ENCODE measurements around the gene SLX4IP. TPM values are rescaled to one million over a fixed set of nuclear protein-coding genes. Genes with fewer than 3 reads are reported as not detected.
"Not testable (repeated sequence)": the region's sequence is repeated elsewhere in the genome, so short reads cannot be mapped to it uniquely, and the experiment has no call there.

SLX4IP gene
- total RNA-seq, 2 experiments from 2014 or later, result 1.6 to 1.8 TPM

DNA sequence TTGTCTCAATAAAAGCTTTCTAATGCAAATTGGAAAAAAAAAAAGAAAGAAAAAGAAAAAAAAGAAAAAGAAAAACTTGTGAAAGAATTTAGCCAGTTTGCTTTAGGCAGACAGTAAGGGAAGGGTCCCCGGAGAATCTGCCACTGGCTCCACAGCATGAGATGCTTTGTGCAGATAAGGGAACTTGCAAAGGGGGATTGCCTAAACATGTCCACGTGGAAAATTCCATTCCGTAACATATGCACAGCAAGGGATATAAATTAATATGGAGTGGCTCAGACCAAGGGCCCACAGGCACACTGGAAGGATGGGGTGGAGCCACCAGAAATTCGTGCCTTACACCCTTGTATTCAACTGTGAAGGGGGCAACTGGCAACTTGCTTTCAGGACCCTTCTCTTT, 46.5 kb upstream of the SLX4IP start:
- Mint-ChIP-seq H3K4me3 (no peak overlapping the region), H3K27ac (no peak overlapping the region), H3K36me3 (ENCODE audit: low read depth) (no peaks in the 10 kb centered on the region), H3K4me1 (ENCODE audit: low read depth) (no peaks in the 10 kb centered on the region), H3K9me3 (no peaks in the 10 kb centered on the region), H3K27me3 (no peaks in the 10 kb centered on the region)
- Histone ChIP-seq H3K27me3 (ENCODE audit: control insufficient read depth in 1 of 2, insufficient read depth in 2 of 2, low read length in 2 of 2) (no peaks in the 10 kb centered on the region), H3K27ac (ENCODE audit: low read depth in 1 of 2, low read length in 2 of 2) (no peak overlapping the region), H3K9me3 (ENCODE audit: control insufficient read depth in 1 of 2, insufficient read depth in 1 of 2, low read length in 2 of 2) (no peaks in the 10 kb centered on the region), H3K4me3 (ENCODE audit: low read length) (no peak overlapping the region), H3K4me1 (ENCODE audit: insufficient read depth, low read length) (no peaks in the 10 kb centered on the region), H3K36me3 (ENCODE audit: insufficient read depth, low read length) (no peaks in the 10 kb centered on the region)
- ATAC-seq (ENCODE audit: poor library complexity) (no peak), DNase-seq (no peak)
- ChIA-PET POLR2A (no interaction called here), CTCF (no interaction called here)
- TF ChIP-seq, protein P1, sequence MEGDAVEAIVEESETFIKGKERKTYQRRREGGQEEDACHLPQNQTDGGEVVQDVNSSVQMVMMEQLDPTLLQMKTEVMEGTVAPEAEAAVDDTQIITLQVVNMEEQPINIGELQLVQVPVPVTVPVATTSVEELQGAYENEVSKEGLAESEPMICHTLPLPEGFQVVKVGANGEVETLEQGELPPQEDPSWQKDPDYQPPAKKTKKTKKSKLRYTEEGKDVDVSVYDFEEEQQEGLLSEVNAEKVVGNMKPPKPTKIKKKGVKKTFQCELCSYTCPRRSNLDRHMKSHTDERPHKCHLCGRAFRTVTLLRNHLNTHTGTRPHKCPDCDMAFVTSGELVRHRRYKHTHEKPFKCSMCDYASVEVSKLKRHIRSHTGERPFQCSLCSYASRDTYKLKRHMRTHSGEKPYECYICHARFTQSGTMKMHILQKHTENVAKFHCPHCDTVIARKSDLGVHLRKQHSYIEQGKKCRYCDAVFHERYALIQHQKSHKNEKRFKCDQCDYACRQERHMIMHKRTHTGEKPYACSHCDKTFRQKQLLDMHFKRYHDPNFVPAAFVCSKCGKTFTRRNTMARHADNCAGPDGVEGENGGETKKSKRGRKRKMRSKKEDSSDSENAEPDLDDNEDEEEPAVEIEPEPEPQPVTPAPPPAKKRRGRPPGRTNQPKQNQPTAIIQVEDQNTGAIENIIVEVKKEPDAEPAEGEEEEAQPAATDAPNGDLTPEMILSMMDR (IDR thresholded peaks at IDR 0.05), result no peak
- intact Hi-C loops (cut with DNase I, micrococcal nuclease), result no loop called here

DNA sequence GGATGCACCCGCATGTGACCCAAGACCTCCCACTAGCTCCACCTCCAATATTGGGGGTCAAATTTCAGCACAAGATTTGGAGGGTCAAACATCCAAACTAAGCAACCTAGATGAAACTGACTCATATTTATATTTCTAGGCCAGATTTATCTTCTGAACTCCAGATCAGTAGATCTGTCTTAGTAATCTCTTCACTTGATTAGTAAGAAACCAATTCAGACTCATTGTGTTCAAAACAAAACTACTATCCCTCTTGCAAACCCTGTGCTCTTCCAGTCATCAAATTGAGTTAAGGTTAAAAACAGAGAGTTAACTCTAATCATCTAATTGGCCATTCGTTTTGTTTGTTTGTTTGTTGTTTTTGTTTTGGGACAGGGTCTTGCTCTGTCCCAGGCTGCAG, 44.4 kb upstream of the SLX4IP start:
- H3K27ac ChIP-seq (ENCODE audit: low read depth in 1 of 2, low read length in 2 of 2), result no peak overlapping the region
- Mint-ChIP-seq H3K9me3 (no peaks in the 10 kb centered on the region), H3K27ac (no peak overlapping the region), H3K36me3 (ENCODE audit: low read depth) (no peaks in the 10 kb centered on the region), H3K27me3 (no peaks in the 10 kb centered on the region), H3K4me3 (no peak overlapping the region), H3K4me1 (ENCODE audit: low read depth) (no peaks in the 10 kb centered on the region)
- TF ChIP-seq, protein P1 (IDR thresholded peaks at IDR 0.05), result no peak
- ChIA-PET CTCF (no interaction called here), POLR2A (no interaction called here)
- no peaks in the 10 kb centered on the region for H3K4me1 ChIP-seq (ENCODE audit: insufficient read depth, low read length)
- no peaks in the 10 kb centered on the region for H3K9me3 ChIP-seq (ENCODE audit: control insufficient read depth in 1 of 2, insufficient read depth in 1 of 2, low read length in 2 of 2)
- no peaks in the 10 kb centered on the region for H3K36me3 ChIP-seq (ENCODE audit: insufficient read depth, low read length)
- no peak overlapping the region for H3K4me3 ChIP-seq (ENCODE audit: low read length)
- no peaks in the 10 kb centered on the region for H3K27me3 ChIP-seq (ENCODE audit: control insufficient read depth in 1 of 2, insufficient read depth in 2 of 2, low read length in 2 of 2)
- ATAC-seq (ENCODE audit: poor library complexity), result no peak
- no peak for DNase-seq
- intact Hi-C loops (cut with DNase I, micrococcal nuclease), result no loop called here

DNA sequence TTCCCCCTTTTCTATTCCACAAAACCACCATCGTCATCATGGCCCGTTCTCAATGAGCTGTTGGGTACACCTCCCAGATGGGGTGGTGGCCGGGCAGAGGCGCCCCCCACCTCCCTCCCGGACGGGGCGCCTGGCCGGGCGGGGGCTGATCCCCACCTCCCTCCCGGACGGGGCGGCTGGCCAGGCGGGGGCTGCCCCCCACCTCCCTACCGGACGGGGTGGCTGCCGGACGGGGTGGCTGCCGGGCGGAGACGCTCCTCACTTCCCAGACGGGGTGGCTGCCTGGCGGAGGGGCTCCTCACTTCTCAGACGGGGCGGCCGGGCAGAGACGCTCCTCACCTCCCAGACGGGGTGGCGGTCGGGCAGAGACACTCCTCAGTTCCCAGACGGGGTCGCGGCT, 40.4 kb upstream of the SLX4IP start:
- H3K9me3 Mint-ChIP-seq; H3K9me3 ChIP-seq (ENCODE audit: control insufficient read depth in 1 of 2, insufficient read depth in 1 of 2, low read length in 2 of 2); CTCF ChIA-PET; intact Hi-C loops (cut with DNase I, micrococcal nuclease); ATAC-seq (ENCODE audit: poor library complexity); H3K4me3 ChIP-seq (ENCODE audit: low read length); H3K36me3 ChIP-seq (ENCODE audit: insufficient read depth, low read length); H3K4me1 ChIP-seq (ENCODE audit: insufficient read depth, low read length); H3K27me3 ChIP-seq (ENCODE audit: control insufficient read depth in 1 of 2, insufficient read depth in 2 of 2, low read length in 2 of 2); H3K4me3 Mint-ChIP-seq; H3K36me3 Mint-ChIP-seq (ENCODE audit: low read depth); H3K27me3 Mint-ChIP-seq; DNase-seq; POLR2A ChIA-PET; H3K4me1 Mint-ChIP-seq (ENCODE audit: low read depth); H3K27ac Mint-ChIP-seq; H3K27ac ChIP-seq (ENCODE audit: low read depth in 1 of 2, low read length in 2 of 2): not testable (repeated sequence)

DNA sequence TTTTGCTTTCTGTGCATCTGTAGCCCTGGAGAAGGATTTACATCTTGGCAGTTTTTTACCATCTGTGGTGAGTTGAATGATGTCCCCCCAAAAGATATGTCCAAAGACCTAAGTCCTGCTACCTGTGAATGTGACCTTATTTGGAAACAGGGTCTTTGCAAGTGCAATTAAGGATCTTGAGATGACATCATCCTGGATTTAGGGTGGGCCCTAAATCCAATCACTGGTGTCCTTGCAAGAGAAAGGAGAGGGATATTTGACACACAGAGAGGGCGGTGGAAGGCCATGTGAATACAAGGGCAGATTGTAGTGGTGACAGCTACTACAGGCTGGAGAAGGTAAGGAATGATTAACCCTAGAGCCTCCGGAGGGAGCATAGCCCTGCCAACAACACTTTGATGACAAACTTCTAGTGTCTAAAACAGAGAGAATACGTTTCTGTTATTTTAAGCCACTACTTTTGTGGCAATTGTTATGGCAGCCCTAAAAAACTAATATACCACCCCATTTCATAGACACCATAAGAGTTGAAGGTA, 36.2 kb upstream of the SLX4IP start:
- ChIA-PET POLR2A (no interaction called here), CTCF (no interaction called here)
- Mint-ChIP-seq H3K4me3 (no peak overlapping the region), H3K9me3 (no peaks in the 10 kb centered on the region), H3K27ac (no peak overlapping the region), H3K27me3 (no peaks in the 10 kb centered on the region), H3K4me1 (ENCODE audit: low read depth) (no peaks in the 10 kb centered on the region), H3K36me3 (ENCODE audit: low read depth) (no peaks in the 10 kb centered on the region)
- Histone ChIP-seq H3K4me1 (ENCODE audit: insufficient read depth, low read length) (no peaks in the 10 kb centered on the region), H3K36me3 (ENCODE audit: insufficient read depth, low read length) (no peaks in the 10 kb centered on the region), H3K9me3 (ENCODE audit: control insufficient read depth in 1 of 2, insufficient read depth in 1 of 2, low read length in 2 of 2) (no peaks in the 10 kb centered on the region), H3K4me3 (ENCODE audit: low read length) (no peak overlapping the region), H3K27ac (ENCODE audit: low read depth in 1 of 2, low read length in 2 of 2) (no peak overlapping the region), H3K27me3 (ENCODE audit: control insufficient read depth in 1 of 2, insufficient read depth in 2 of 2, low read length in 2 of 2) (no peaks in the 10 kb centered on the region)
- intact Hi-C loops (cut with DNase I, micrococcal nuclease), result no loop called here
- TF ChIP-seq, protein P1 (IDR thresholded peaks at IDR 0.05), result no peak
- DNase-seq (no peak), ATAC-seq (ENCODE audit: poor library complexity) (no peak)

All from CD4-positive, alpha-beta T cell (primary cell).